Effector memory CD8-positive, alpha-beta T cell (primary cell): ENCODE data around the gene UPK2.
"Not testable (repeated sequence)": the region's sequence is repeated elsewhere in the genome, so short reads cannot be mapped to it uniquely, and the experiment has no call there.

Experiments
- ATAC-seq: fragments of 150-1000 bp; cut with Tn5 transposase; replicated peaks from 2 replicates; pipeline ENCODE4 v1.10.0; 2021; ENCODE audit warnings: mild to moderate bottlenecking, moderate library complexity
- DNase-seq, 3 experiments: peaks; one replicate each; pipeline ENCODE4 v3.0.0; 2021
- H3K27ac Mint-ChIP-seq, 2 donors: one replicate each; pipeline ENCODE4 v1.8.0; 2022; ENCODE audit warnings: mild to moderate bottlenecking in 2 of 2, mixed read lengths in 2 of 2, moderate library complexity in 2 of 2
- H3K27me3 Mint-ChIP-seq, 2 donors: one replicate each; pipeline ENCODE4 v1.8.0; 2022; ENCODE audit warnings: mixed read lengths in 2 of 2
- H3K36me3 Mint-ChIP-seq: one replicate; pipeline ENCODE4 v1.8.0; 2022; ENCODE audit warnings: mild to moderate bottlenecking, moderate library complexity, mixed read lengths; ENCODE audit not compliant: insufficient read depth
- H3K4me1 Mint-ChIP-seq, 2 donors: one replicate each; pipeline ENCODE4 v1.8.0; 2022; ENCODE audit warnings: low read depth in 2 of 2, mixed read lengths in 2 of 2
- H3K4me3 Mint-ChIP-seq, 2 donors: one replicate each; pipeline ENCODE4 v1.8.0; 2022; ENCODE audit warnings: mild to moderate bottlenecking in 2 of 2, mixed read lengths in 2 of 2, moderate library complexity in 2 of 2
- H3K9me3 Mint-ChIP-seq, 2 donors: one replicate each; pipeline ENCODE4 v1.8.0; 2022; ENCODE audit warnings: mixed read lengths in 2 of 2

The UPK2 gene

GRCh38 chr11:118969508-118969907 lies 13.4 kb downstream of the UPK2 start:
- ATAC-seq, H3K4me3 Mint-ChIP-seq, DNase-seq, H3K9me3 Mint-ChIP-seq, H3K36me3 Mint-ChIP-seq, H3K27ac Mint-ChIP-seq, H3K4me1 Mint-ChIP-seq: not testable (repeated sequence)
- H3K27me3 Mint-ChIP-seq: peaks cover 9 to 34% of the 10 kb centered on the region in 2 donors

GRCh38 chr11:118971646-118972045 lies 15.5 kb downstream of the UPK2 start, which contains the start of gene FOXR1:
TSS of gene FOXR1 (plus strand) at chr11:118971761. CDS start at chr11:118971932, 171 bp downstream.
- no peak within 1 kb of the TSS for H3K4me3 Mint-ChIP-seq
- H3K4me1 Mint-ChIP-seq: no peaks in the 10 kb centered on the region
- no peak within 1 kb of the TSS for H3K27ac Mint-ChIP-seq
- DNase-seq (no peak), ATAC-seq (no peak)
- no peaks in the 10 kb centered on the region for H3K9me3 Mint-ChIP-seq
- no peaks in the 10 kb centered on the region for H3K36me3 Mint-ChIP-seq
- H3K27me3 Mint-ChIP-seq: peaks cover 28 to 53% of the 10 kb centered on the region in 2 donors

GRCh38 chr11:118973985-118974384 lies 17.9 kb downstream of the UPK2 start:
- no peaks in the 10 kb centered on the region for H3K9me3 Mint-ChIP-seq
- peaks cover 32 to 60% of the 10 kb centered on the region in 2 donors for H3K27me3 Mint-ChIP-seq
- DNase-seq: no peak
- ATAC-seq: no peak
- H3K36me3 Mint-ChIP-seq: no peaks in the 10 kb centered on the region
- no peaks in the 10 kb centered on the region for H3K4me1 Mint-ChIP-seq
- no peak overlapping the region for H3K4me3 Mint-ChIP-seq
- H3K27ac Mint-ChIP-seq: no peak overlapping the region

- H3K36me3 Mint-ChIP-seq: no peaks in the 10 kb centered on the region
- peaks cover 32 to 51% of the 10 kb centered on the region in 2 donors for H3K27me3 Mint-ChIP-seq
- no peak overlapping the region for H3K27ac Mint-ChIP-seq
- H3K9me3 Mint-ChIP-seq: no peaks in the 10 kb centered on the region
- ATAC-seq (no peak), DNase-seq (no peak)
- H3K4me1 Mint-ChIP-seq: no peaks in the 10 kb centered on the region
- no peak overlapping the region for H3K4me3 Mint-ChIP-seq
Observed at GRCh38 chr11:118975771-118976709, 19.9 kb downstream of the UPK2 start.

- no peak for DNase-seq
- H3K27ac Mint-ChIP-seq: no peak overlapping the region
- no peaks in the 10 kb centered on the region for H3K9me3 Mint-ChIP-seq
- no peaks in the 10 kb centered on the region for H3K36me3 Mint-ChIP-seq
- H3K27me3 Mint-ChIP-seq: peaks cover 24 to 36% of the 10 kb centered on the region in 2 donors
- H3K4me1 Mint-ChIP-seq: no peaks in the 10 kb centered on the region
- no peak overlapping the region for H3K4me3 Mint-ChIP-seq
- no peak for ATAC-seq
Observed at GRCh38 chr11:118979434-118979833, 23.3 kb downstream of the UPK2 start.

GRCh38 chr11:118980191-118980881 lies 24.2 kb downstream of the UPK2 start:
- peaks cover 15 to 27% of the 10 kb centered on the region in 2 donors for H3K27me3 Mint-ChIP-seq
- DNase-seq: no peak
- no peak overlapping the region for H3K27ac Mint-ChIP-seq
- ATAC-seq: no peak
- H3K36me3 Mint-ChIP-seq: no peaks in the 10 kb centered on the region
- H3K4me3 Mint-ChIP-seq: no peak overlapping the region
- no peaks in the 10 kb centered on the region for H3K4me1 Mint-ChIP-seq
- no peaks in the 10 kb centered on the region for H3K9me3 Mint-ChIP-seq

GRCh38 chr11:118984337-118984736 lies 28.2 kb downstream of the UPK2 start:
- H3K27ac Mint-ChIP-seq, ATAC-seq, H3K27me3 Mint-ChIP-seq: not testable (repeated sequence)

GRCh38 chr11:118984825-118985224 lies 28.7 kb downstream of the UPK2 start:
- peaks cover 3% of the 10 kb centered on the region for H3K36me3 Mint-ChIP-seq
- no peak for DNase-seq
- H3K27ac Mint-ChIP-seq: peak overlapping the region in 1 of 2 donors; percentile 88
- H3K4me3 Mint-ChIP-seq: no peak overlapping the region
- H3K27me3 Mint-ChIP-seq: no peaks in the 10 kb centered on the region
- no peaks in the 10 kb centered on the region for H3K9me3 Mint-ChIP-seq
- H3K4me1 Mint-ChIP-seq: peaks cover 0 to 2% of the 10 kb centered on the region in 2 donors
- ATAC-seq: no peak

More at GRCh38 chr11:118984337-118984736, 28.2 kb downstream of the UPK2 start:
- H3K4me1 Mint-ChIP-seq, H3K4me3 Mint-ChIP-seq, H3K36me3 Mint-ChIP-seq, H3K9me3 Mint-ChIP-seq, DNase-seq: not testable (repeated sequence)

- no peak for DNase-seq
- H3K9me3 Mint-ChIP-seq: no peaks in the 10 kb centered on the region
- H3K4me3 Mint-ChIP-seq: no peak overlapping the region
- peaks cover 3% of the 10 kb centered on the region for H3K36me3 Mint-ChIP-seq
- H3K27me3 Mint-ChIP-seq: no peaks in the 10 kb centered on the region
- no peak overlapping the region for H3K27ac Mint-ChIP-seq
- peaks cover 0 to 2% of the 10 kb centered on the region in 2 donors for H3K4me1 Mint-ChIP-seq
- ATAC-seq: no peak
Observed at GRCh38 chr11:118988280-118988679, 32.2 kb downstream of the UPK2 start.

GRCh38 chr11:118991486-118992038 lies 35.5 kb downstream of the UPK2 start:
- H3K4me3 Mint-ChIP-seq, H3K27ac Mint-ChIP-seq, DNase-seq, H3K9me3 Mint-ChIP-seq, H3K27me3 Mint-ChIP-seq, H3K36me3 Mint-ChIP-seq, H3K4me1 Mint-ChIP-seq, ATAC-seq: not testable (repeated sequence)

- no peaks in the 10 kb centered on the region for H3K27me3 Mint-ChIP-seq
- peak; percentile 14 to 26 (median 23) for DNase-seq
- H3K9me3 Mint-ChIP-seq: no peaks in the 10 kb centered on the region
- peak overlapping the region; percentile 82 to 95 for H3K4me3 Mint-ChIP-seq
- peak overlapping the region; percentile 98 to 99 for H3K27ac Mint-ChIP-seq
- ATAC-seq: peak; percentile 12
- peaks cover 38% of the 10 kb centered on the region for H3K36me3 Mint-ChIP-seq
- H3K4me1 Mint-ChIP-seq: peaks cover 25 to 26% of the 10 kb centered on the region in 2 donors
Observed at GRCh38 chr11:118996926-118997626, 41.0 kb downstream of the UPK2 start.

- ATAC-seq: peak; percentile 87
- Mint-ChIP-seq H3K4me1 (peaks cover 25 to 26% of the 10 kb centered on the region in 2 donors), H3K36me3 (peaks cover 46% of the 10 kb centered on the region), H3K9me3 (no peaks in the 10 kb centered on the region), H3K27me3 (no peaks in the 10 kb centered on the region), H3K4me3 (peak within 1 kb of the TSS; percentile 82 to 95), H3K27ac (peak within 1 kb of the TSS; percentile 98 to 99)
- peak; percentile 90 to 95 (median 95) for DNase-seq
Observed at GRCh38 chr11:118997627-118998387, 41.7 kb downstream of the UPK2 start, which contains the start of gene CENATAC. TSS of gene CENATAC (plus strand) at chr11:118998138. CDS start at chr11:118998198, 60 bp downstream.
